ENCODE measurements around the gene LRP11. TPM values are rescaled to one million over a fixed set of nuclear protein-coding genes. Genes with fewer than 3 reads are reported as not detected.

LRP11 gene
- total RNA-seq, 4 donors from 2014 or later, result 15.0 to 29.1 (median 24.0) TPM

DNA sequence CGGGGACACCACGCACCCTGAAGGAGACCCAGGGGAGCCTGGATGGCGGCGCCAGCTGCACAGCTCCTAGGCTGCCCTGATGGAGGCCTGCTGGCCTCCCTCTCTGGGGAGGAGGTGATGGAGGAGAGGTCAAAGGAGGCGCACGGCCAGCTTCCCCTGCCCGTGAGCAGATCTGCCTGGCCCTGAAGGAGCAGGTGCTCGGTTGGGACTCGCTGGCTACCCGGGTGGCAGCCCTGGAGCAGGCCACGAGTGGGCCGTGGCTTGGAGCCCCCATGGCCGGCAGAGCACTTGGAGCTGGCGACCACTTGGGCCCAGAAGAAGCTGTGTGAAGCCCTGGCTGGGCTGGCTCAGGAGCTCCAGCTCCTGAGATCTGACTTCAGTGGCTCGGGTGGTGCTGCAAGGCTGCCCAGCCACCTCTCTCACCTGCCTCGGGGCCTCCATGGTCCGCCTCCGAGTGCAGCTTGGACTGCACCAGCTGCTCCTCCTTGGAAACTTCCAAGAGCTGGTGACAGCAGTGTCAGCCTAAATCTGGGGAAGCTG, 41.3 kb upstream of the LRP11 start:
- H3K27me3 ChIP-seq, result no peaks in the 10 kb centered on the region
- H3K4me1 ChIP-seq, result no peaks in the 10 kb centered on the region
- DNase-seq (ENCODE audit: extremely low spot score), result no peak
- no peak overlapping the region for H3K27ac ChIP-seq (replicated peaks in 1 of 4)
- TF ChIP-seq POLR2A (IDR thresholded peaks at IDR 0.05; ENCODE audit: low read depth), result no peak
- no peak for TF ChIP-seq EP300 (IDR thresholded peaks at IDR 0.05)
- TF ChIP-seq POLR2AphosphoS5 (IDR thresholded peaks at IDR 0.05), result no peak
- TF ChIP-seq, protein P1, sequence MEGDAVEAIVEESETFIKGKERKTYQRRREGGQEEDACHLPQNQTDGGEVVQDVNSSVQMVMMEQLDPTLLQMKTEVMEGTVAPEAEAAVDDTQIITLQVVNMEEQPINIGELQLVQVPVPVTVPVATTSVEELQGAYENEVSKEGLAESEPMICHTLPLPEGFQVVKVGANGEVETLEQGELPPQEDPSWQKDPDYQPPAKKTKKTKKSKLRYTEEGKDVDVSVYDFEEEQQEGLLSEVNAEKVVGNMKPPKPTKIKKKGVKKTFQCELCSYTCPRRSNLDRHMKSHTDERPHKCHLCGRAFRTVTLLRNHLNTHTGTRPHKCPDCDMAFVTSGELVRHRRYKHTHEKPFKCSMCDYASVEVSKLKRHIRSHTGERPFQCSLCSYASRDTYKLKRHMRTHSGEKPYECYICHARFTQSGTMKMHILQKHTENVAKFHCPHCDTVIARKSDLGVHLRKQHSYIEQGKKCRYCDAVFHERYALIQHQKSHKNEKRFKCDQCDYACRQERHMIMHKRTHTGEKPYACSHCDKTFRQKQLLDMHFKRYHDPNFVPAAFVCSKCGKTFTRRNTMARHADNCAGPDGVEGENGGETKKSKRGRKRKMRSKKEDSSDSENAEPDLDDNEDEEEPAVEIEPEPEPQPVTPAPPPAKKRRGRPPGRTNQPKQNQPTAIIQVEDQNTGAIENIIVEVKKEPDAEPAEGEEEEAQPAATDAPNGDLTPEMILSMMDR (IDR thresholded peaks at IDR 0.05), result no peak
- H3K36me3 ChIP-seq, result no peaks in the 10 kb centered on the region
- no peak overlapping the region for H3K4me3 ChIP-seq
- WGBS, result no CpG with 5 or more reads among the region's 18 CpGs
- intact Hi-C loops (cut with DNase I), result no loop called here
- peaks cover 0 to 7% (median 3%) of the 10 kb centered on the region in 4 donors for H3K9me3 ChIP-seq

DNA sequence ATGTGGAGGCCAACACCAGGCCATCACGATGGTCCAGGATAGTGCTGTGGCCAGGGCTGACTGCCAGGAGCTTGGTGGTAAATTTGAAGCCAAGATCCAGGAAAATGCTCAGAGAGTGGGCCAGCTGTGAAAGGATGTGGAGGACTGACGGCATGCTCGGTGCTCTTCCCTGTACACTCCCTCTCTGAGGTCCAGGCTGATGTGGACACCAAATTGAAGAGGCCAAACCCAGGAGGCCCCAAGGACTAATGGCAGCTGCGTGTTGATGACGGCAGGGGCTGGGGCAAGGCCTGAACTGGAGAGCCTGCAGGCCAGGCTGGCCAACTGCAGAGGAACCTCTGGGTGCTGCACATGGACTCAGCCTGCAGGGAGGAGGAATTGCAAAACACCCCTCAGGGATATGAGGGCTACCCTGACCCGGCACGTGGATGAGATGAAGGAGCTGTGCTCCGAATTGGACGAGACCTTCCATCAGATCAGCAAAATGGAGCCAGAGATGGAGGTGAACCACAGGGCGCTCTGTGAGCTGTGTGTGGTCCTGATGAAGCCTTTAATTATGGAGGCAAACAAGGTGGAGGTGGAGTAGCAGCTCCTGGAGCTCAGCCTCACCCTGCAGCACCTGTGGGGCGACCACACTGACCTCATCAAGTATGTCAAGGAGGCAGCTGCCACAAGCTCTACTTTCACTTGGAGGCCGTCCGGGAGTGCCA, 40.7 kb upstream of the LRP11 start:
- Histone ChIP-seq H3K4me3 (no peak overlapping the region), H3K36me3 (no peaks in the 10 kb centered on the region), H3K4me1 (no peaks in the 10 kb centered on the region), H3K27ac (replicated peaks in 1 of 4) (no peak overlapping the region), H3K9me3 (peaks cover 0 to 7% (median 3%) of the 10 kb centered on the region in 4 donors), H3K27me3 (no peaks in the 10 kb centered on the region)
- TF ChIP-seq, protein P1 (IDR thresholded peaks at IDR 0.05), result no peak
- TF ChIP-seq POLR2A (IDR thresholded peaks at IDR 0.05; ENCODE audit: low read depth) (no peak), EP300 (IDR thresholded peaks at IDR 0.05) (no peak), POLR2AphosphoS5 (IDR thresholded peaks at IDR 0.05) (no peak)
- DNase-seq (ENCODE audit: extremely low spot score), result no peak
- intact Hi-C loops (cut with DNase I), result no loop called here
- WGBS, result 86% methylated on average over 10 of the region's 13 CpGs

- Histone ChIP-seq H3K4me1 (no peaks in the 10 kb centered on the region), H3K36me3 (no peaks in the 10 kb centered on the region), H3K27ac (replicated peaks in 1 of 4) (no peak overlapping the region), H3K9me3 (peaks cover 0 to 7% (median 3%) of the 10 kb centered on the region in 4 donors), H3K27me3 (no peaks in the 10 kb centered on the region), H3K4me3 (no peak overlapping the region)
- 79% methylated on average over 5 of the region's 5 CpGs for WGBS
- TF ChIP-seq EP300 (IDR thresholded peaks at IDR 0.05) (no peak), POLR2AphosphoS5 (IDR thresholded peaks at IDR 0.05) (no peak), POLR2A (IDR thresholded peaks at IDR 0.05; ENCODE audit: low read depth) (no peak)
- TF ChIP-seq, protein P1 (IDR thresholded peaks at IDR 0.05), result no peak
- intact Hi-C loops (cut with DNase I), result no loop called here
- no peak for DNase-seq (ENCODE audit: extremely low spot score)
These were observed 39.9 kb upstream of the LRP11 start for GRCh38 chr6:149903938-149904611.

- no peak for TF ChIP-seq EP300 (IDR thresholded peaks at IDR 0.05)
- WGBS, result 88% methylated on average over 6 of the region's 6 CpGs
- no peak for DNase-seq (ENCODE audit: extremely low spot score)
These were observed 37.4 kb upstream of the LRP11 start for GRCh38 chr6:149901444-149902140.

More at GRCh38 chr6:149901444-149902140, 37.4 kb upstream of the LRP11 start:
- Histone ChIP-seq H3K9me3 (no peaks in the 10 kb centered on the region), H3K27me3 (no peaks in the 10 kb centered on the region), H3K36me3 (no peaks in the 10 kb centered on the region), H3K27ac (replicated peaks in 1 of 4) (no peak overlapping the region), H3K4me3 (no peak overlapping the region), H3K4me1 (peaks cover 11 to 17% (median 14%) of the 10 kb centered on the region in 4 donors)
- intact Hi-C loops (cut with DNase I), result no loop called here
